H54 (cell line): ENCODE measurements around the gene NEURL3.

Source experiments
- DNase-seq: peaks from one replicate; pipeline ENCODE4 v3.0.0; 2011; ENCODE audit warnings: low spot score, mixed read lengths; ENCODE audit not compliant: insufficient read length
- FAIRE-seq: peaks from 3 replicates; lab custom pipeline; 2011; peaks lifted over from hg19 to GRCh38; lab: Jason Lieb, UNC
- POLR2A ChIP-seq: IDR thresholded peaks from 2 replicates; pipeline ENCODE4 v1.6.1; 2011; ENCODE audit warnings: low read depth, mild to moderate bottlenecking, low read length

NEURL3 gene

DNA sequence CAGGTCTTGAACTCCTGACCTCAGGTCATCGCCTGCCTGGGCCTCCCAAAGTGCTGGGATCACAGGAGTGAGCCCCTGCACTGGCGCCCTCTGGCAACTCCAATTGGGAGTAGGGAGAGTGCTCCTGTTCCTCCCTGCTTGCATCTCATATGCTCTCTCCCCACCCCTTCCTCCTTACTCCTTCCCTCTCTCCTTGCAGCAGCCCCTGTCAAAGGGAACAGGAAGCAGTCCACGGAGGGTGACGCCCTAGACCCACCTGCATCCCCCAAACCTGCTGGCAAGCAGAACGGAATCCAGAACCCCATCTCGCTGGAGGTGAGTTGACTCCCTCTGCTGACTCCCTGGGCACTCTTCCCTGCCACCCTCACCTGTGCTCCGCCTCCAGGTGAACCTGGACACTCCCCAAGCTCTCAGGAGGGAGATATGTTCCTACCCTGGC, 42.1 kb upstream of the NEURL3 start:
- DNase-seq (no peak), FAIRE-seq (no peak)
- TF ChIP-seq POLR2A: no peak

DNA sequence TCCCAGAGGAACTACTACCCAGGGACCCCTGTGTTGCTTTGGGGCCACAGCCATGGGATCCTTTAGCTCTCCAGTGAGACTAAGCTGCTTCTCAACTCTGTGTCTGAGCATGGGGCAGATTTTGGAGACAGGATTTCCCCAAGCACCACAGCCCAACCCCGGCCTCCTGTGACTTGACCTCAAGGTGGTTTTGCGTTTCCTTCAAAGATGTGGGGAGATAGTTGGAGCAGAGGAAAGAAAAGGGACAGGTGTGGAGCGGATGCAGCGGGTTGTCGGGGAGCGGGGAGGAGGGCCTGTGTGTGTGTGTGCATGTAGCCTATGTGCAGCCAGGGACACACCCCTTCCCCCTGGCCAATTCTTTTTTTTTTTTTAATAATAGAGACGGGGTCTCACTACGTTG, 41.6 kb upstream of the NEURL3 start:
- DNase-seq (no peak), FAIRE-seq (no peak)
- no peak for TF ChIP-seq POLR2A

DNA sequence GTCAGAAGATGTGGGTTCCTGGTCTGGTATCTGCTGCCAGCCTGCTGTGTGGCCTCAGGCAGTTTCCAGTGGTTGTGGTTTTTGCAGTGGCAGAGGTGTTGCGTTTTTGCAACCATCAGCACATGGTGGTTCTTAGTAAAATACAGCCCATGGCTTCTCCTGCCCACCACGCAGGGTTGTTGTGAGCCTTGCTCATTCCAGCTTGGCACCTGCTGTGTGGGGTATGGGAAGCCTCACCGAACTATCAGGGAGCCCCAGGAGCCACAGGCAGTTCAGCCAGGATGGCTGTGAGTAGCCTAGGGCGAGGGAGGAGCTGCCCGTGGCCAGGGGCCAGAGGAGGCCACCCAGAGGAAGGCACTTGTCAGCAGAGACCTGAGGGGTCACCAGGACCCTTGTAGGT, 41.2 kb upstream of the NEURL3 start:
- no peak for FAIRE-seq
- no peak for TF ChIP-seq POLR2A
- DNase-seq: no peak

DNA sequence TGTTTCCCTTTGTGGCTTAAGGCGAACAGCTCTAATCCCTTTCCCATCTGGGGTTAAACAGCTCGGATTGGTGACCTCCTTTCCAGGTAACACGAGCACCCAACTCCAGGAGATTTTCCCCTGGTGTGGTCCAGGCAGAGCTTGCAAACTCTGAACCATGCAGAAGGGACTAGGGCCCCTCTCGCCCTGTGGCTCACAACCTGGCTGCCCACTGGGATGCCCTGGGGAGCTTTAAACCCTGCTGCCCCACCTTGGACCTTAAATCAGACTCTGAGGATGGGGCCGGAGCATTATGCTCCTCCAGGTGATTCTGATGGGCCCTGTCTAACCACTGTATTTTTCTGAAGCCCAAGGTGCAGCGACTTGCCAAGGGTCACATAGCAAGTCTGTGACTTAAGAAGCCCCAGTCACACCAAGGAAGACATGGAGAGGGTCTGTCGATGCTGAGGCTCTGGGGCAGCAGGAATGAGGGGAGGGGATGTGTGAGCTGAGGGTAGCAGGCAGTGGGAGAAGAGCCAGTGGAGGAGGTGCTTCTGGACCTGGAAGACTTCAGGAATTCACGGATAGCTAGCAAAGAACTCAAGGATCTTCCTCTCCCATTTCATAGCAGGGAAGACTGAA, 37.3 kb upstream of the NEURL3 start:
- TF ChIP-seq POLR2A: no peak
- DNase-seq (no peak), FAIRE-seq (no peak)

DNA sequence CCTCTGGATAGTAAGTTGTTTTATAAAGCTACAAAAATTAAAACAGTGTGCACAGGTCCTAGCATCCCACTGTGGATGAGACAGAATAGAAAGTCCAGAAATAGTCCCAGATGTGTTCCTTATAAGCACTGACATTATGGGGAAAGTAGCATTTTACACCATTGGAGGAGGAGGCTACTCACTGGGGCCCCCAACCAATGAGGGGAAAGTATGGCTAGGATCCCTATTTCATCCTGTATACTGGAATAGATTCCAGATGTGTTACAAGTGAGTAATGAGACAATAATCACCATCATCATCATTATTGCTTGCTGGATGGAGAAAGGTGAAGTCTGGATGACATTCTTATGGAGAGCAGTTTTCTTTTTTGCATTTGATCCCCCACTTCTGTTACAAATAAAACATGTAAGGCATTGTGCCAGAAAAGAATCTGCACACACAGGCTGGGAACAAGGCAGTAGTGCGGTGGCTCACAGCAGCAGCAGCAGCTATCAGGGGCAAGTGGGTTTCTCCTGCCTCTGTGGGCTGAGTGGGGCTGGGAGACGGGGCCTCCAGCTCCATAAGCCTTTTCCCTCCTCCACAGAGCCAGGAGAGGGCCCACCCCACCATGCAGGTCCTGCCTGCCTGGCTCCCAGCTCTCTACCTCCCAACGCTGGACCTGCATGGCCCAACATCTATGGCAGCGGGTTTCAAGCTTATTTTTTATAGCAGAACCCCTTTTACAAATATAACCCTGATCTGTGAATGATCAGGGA, 36.4 kb upstream of the NEURL3 start:
- FAIRE-seq (no peak), DNase-seq (no peak)
- TF ChIP-seq POLR2A: no peak

DNA sequence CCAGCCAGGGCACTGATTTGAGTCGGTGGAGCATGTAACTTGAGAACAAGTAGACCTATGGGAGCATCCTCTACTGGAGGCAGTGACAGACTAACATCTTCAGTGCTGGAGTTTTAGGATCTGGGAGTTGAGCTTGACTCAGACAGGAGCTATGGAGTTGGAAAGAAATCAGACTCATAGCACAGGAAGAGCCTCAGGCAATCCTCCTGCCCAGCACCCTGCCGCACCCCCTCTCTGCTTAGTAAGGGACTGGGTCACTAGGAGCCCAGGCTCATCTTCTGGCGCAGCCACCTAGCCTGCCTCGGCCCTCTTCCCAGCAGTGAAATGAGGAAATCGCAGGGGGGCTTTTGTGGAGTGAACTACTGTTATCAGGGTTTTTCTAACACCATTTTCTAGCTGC, 35.0 kb upstream of the NEURL3 start:
- FAIRE-seq (peak; percentile 11), DNase-seq (peak; percentile 78)
- TF ChIP-seq POLR2A: no peak

DNA sequence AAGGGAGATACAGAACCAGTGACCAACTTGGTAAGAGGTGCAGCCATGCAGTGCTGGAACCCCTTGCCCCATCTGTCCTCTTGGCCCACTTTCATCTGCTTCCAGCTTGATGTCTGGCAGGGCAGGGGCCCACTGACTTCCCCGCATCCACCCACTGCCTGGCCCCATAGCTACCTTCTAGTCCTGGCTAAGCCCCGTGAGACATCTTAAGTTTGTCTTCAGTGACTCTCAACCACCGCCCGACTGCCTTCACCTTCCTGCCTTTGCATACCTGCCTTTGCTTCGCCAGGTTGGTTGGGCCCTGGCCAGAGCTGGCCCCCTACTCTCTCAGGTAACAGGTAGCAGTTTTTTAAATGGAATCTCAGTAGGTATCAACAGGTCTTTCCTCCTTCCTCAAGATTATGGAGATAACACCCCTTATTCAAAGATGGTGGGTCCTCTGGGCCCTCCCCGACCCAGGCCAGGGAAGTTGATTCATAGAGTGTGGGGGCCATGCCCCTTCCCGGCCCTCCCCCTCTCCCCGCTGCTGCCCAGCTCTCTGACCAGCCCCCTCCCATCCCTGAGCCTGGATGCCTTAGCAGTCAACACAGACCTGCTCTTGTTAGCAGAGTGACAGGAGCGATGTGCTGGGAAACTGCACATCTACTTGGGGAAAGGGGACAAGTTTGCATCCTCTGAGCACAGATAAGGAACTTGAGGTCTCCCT, 34.2 kb upstream of the NEURL3 start:
- no peak for TF ChIP-seq POLR2A
- FAIRE-seq: no peak
- no peak for DNase-seq

DNA sequence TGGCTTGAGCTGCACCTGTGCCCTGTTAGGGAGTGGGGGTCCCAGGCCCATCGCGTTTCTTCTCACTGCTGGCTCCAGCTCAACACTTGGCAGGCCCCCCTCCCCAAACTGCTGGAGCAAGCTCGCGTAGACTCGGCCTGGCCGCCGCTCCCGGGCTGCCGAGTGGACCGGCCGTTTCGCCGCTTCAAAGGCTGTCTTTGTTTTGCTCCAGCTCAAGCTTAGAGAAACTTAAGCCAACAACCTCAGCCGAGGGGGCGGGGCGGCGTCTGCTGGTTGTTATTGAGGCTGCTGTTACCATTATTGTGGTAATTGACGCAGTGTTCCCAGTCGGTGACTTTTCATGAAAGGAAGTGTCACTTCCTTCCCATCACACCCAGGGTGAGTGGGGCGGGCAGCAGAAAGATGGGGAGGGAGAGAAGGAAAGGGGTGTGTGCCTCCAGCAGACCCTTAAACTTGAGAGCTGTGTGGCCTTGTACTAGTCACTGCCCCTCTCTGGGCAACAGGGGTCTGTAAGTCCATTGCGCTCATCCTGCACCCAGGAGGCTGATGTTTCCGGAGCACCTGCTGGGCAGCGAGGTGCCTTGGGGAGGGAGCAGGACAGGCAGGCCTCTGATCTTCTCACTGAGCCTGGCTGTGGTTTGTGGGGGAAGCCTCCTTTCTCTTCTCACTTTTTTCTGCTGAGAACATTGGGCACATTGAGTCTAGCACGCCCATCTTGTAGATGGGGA, 33.5 kb upstream of the NEURL3 start:
- FAIRE-seq (no peak), DNase-seq (no peak)
- no peak for TF ChIP-seq POLR2A

DNA sequence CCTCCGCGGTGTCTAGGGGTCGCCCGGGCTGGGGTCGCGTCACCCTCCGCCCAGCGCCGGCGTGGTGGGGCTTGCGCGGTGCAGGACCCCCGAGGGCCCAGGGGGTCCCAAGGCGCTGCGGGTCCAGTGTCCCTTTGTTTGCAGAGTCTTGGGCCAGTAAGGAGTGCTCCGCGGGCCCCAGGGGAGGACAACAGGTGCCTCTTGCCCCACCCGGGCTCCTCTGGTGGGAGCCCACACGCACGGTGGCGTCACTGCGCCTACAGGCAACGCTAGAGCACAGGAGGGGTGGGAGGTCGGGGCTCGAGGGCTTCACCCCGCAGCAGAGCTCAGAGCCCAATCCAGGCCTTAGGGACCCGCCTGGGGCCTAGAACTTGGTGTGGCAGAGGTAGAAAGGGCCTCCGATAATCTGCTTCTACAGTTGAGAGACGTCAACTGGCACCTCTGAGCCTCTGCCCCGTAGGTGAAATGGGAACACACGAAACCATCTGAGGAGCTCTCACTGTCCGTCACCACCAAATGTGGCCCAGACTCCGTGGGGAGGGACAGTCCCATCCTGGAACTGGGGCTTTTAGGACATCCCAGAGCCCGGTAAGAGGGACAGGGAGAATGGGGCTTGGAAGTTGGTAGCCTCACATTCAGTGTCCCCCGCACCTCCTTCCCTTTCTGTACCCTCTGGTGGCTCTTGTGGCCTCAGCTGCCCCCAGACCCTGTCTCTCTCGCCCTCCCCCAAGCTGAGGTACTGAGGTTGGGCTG, 32.8 kb upstream of the NEURL3 start:
- DNase-seq: no peak
- TF ChIP-seq POLR2A: no peak
- FAIRE-seq: no peak

DNA sequence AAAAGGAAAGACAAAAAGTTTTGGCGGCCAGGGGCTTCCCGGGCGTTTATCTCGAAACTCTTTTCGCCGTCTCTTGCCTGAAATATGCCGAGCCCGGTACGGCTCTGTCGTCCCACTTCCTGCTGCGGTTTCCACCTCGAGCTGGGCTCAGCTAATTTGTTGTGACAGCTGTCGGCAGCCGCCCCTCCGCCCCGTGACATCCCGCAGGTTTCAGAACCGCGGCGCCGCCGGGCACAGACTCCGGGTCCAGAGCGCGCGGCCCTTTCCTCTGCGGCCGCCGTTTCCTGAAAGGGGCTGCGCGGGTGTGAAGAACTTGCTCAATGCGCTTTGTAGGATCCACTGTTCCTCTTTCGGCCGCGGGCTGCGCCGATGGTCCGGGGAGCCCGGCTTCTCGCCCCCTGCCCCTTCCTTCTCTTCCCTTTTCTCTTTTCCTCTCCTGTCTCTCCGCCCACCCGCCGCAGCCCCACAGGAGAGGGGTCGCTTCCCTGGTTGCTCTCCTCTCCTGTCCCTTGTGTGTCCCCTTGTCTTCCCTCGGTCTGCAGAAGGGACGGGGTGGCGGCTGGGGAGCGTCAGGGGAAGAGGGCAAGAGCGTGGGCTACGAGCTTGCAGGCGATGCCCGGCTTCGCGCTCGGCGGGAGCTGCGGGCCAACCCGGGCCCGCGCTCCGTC, 32.0 kb upstream of the NEURL3 start:
- DNase-seq (peak; percentile 60), FAIRE-seq (no peak)
- TF ChIP-seq POLR2A: no peak

DNA sequence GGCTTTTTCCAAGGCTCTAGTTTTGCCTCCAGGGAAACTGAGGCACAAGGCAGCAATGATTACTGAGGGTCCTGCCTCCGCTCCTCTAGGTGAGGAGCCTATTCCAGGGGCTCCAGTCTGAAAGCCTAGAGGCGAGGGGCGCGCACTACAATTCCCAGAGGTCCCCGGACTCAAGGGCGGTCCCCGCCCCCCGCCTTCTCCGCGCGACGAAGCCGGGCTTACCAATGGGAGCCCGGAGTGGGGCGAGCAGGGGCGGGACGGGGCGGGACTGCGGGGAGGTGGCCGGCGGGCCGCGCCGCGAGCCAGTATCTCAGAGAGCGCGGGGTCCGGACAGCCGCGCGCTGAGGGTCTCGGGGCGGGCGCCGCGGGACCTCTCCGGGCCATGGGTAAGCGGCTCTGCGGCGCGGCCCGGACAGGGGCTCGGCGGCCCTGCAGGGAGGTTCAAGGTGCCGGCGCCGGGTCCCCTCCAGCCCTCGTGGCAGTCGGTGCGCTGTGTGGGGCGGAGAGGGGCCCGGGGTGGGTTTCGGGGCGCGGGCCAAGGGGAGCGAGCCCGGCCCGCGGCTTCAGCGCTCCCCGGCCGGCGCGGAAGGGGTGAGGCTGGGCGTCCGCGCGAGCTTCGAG, 31.4 kb upstream of the NEURL3 start, which contains the start of gene ARID5A:
Gene ARID5A (plus strand): TSS at position 308 of the 621 bp plus-strand sequence. CDS start 75 bp downstream, at position 383.
- TF ChIP-seq POLR2A: peak; percentile 78
- FAIRE-seq: no peak
- DNase-seq: peak; percentile 94

DNA sequence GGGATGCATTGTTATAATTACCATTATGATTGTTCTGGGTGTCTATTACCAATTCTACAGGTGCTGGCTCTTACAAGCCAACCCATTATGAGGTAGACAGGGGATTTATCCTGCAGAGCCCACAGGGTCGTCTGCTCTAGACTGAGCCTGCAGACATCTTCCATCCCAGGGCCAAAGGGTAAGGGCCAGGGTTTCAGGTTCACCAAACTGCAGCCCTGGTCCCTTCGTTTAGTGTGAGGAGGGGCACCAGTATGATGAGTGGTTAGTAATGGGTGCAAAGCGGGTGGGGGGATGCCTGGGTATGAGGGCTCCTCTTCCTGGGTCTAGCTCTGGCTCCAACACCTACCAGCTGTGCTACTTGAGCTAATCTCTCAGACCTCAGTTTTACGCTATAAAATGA, 30.2 kb upstream of the NEURL3 start:
- no peak for TF ChIP-seq POLR2A
- FAIRE-seq (no peak), DNase-seq (no peak)
